ENCODE results near the gene RBMS3. TPM values are rescaled to one million over a fixed set of nuclear protein-coding genes. Genes with fewer than 3 reads are reported as not detected.

Gene RBMS3
- total and polyA plus RNA-seq, 2 donors (not counting 1 experiment from before 2014, with no cell fraction given): 26.9 to 68.4 TPM

- Histone ChIP-seq H4K20me1 (ENCODE audit: control insufficient read depth, extremely low read depth, insufficient read depth, low read length) (no peaks in the 10 kb centered on the region), H3K79me2 (ENCODE audit: control insufficient read depth, insufficient read depth, low read length) (no peaks in the 10 kb centered on the region), H3K4me2 (ENCODE audit: extremely low read depth, insufficient read depth, low read length) (no peak overlapping the region), H3K27ac (ENCODE audit: insufficient read depth, low read length) (no peak overlapping the region), H3K9me3 (ENCODE audit: control insufficient read depth, insufficient read depth, low read depth, low read length) (no peaks in the 10 kb centered on the region), H3K4me3 (replicated peaks in 1 of 4; ENCODE audit: control extremely low read depth in 1 of 4, insufficient read depth in 1 of 4, low read depth in 3 of 4, low read length in 4 of 4) (no peak overlapping the region), H2AFZ (ENCODE audit: low read length) (no peak overlapping the region), H3K27me3 (ENCODE audit: control insufficient read depth, insufficient read depth, low read length) (no peaks in the 10 kb centered on the region), H3K9ac (ENCODE audit: insufficient read depth, low read length) (no peak overlapping the region), H3K36me3 (ENCODE audit: control insufficient read depth, insufficient read depth, low read length) (no peaks in the 10 kb centered on the region), H3K4me1 (ENCODE audit: control insufficient read depth, extremely low read depth, insufficient read depth, low read length) (no peaks in the 10 kb centered on the region)
- no peak for DNase-seq (ENCODE audit: low read depth in 2 of 2)
- TF ChIP-seq CTCF (conservative IDR thresholded peaks at IDR 0.05 in 1 of 2, IDR thresholded peaks at IDR 0.05 in 1 of 2; ENCODE audit: low read depth in 1 of 2, low read length in 2 of 2) (no peak), EZH2 (IDR thresholded peaks at IDR 0.05; ENCODE audit: low read length, missing control alignments) (no peak)
Observed at GRCh38 chr3:29590461-29590860, 309.6 kb downstream of the RBMS3 start.

- Histone ChIP-seq H3K27ac (ENCODE audit: insufficient read depth, low read length) (no peak overlapping the region), H3K4me3 (replicated peaks in 1 of 4; ENCODE audit: control extremely low read depth in 1 of 4, insufficient read depth in 1 of 4, low read depth in 3 of 4, low read length in 4 of 4) (no peak overlapping the region), H3K36me3 (ENCODE audit: control insufficient read depth, insufficient read depth, low read length) (no peaks in the 10 kb centered on the region), H3K4me1 (ENCODE audit: control insufficient read depth, extremely low read depth, insufficient read depth, low read length) (no peaks in the 10 kb centered on the region), H3K9me3 (ENCODE audit: control insufficient read depth, insufficient read depth, low read depth, low read length) (no peaks in the 10 kb centered on the region), H3K4me2 (ENCODE audit: extremely low read depth, insufficient read depth, low read length) (no peak overlapping the region), H3K79me2 (ENCODE audit: control insufficient read depth, insufficient read depth, low read length) (no peaks in the 10 kb centered on the region), H3K27me3 (ENCODE audit: control insufficient read depth, insufficient read depth, low read length) (no peaks in the 10 kb centered on the region), H2AFZ (ENCODE audit: low read length) (no peak overlapping the region), H4K20me1 (ENCODE audit: control insufficient read depth, extremely low read depth, insufficient read depth, low read length) (no peaks in the 10 kb centered on the region), H3K9ac (ENCODE audit: insufficient read depth, low read length) (no peak overlapping the region)
- DNase-seq (ENCODE audit: low read depth in 2 of 2): no peak
- TF ChIP-seq EZH2 (IDR thresholded peaks at IDR 0.05; ENCODE audit: low read length, missing control alignments) (no peak), CTCF (conservative IDR thresholded peaks at IDR 0.05 in 1 of 2, IDR thresholded peaks at IDR 0.05 in 1 of 2; ENCODE audit: low read depth in 1 of 2, low read length in 2 of 2) (no peak)
Observed at GRCh38 chr3:29591579-29591978, 310.7 kb downstream of the RBMS3 start.

GRCh38 chr3:29593802-29594201 lies 312.9 kb downstream of the RBMS3 start:
- TF ChIP-seq CTCF (conservative IDR thresholded peaks at IDR 0.05 in 1 of 2, IDR thresholded peaks at IDR 0.05 in 1 of 2; ENCODE audit: low read depth in 1 of 2, low read length in 2 of 2) (no peak), EZH2 (IDR thresholded peaks at IDR 0.05; ENCODE audit: low read length, missing control alignments) (no peak)
- no peak for DNase-seq (ENCODE audit: low read depth in 2 of 2)
- no peaks in the 10 kb centered on the region for H3K79me2 ChIP-seq (ENCODE audit: control insufficient read depth, insufficient read depth, low read length)
- H3K4me2 ChIP-seq (ENCODE audit: extremely low read depth, insufficient read depth, low read length): no peak overlapping the region
- H3K4me3 ChIP-seq (replicated peaks in 1 of 4; ENCODE audit: control extremely low read depth in 1 of 4, insufficient read depth in 1 of 4, low read depth in 3 of 4, low read length in 4 of 4): no peak overlapping the region
- no peak overlapping the region for H3K9ac ChIP-seq (ENCODE audit: insufficient read depth, low read length)
- H2AFZ ChIP-seq (ENCODE audit: low read length): no peak overlapping the region
- no peaks in the 10 kb centered on the region for H3K36me3 ChIP-seq (ENCODE audit: control insufficient read depth, insufficient read depth, low read length)
- no peaks in the 10 kb centered on the region for H3K9me3 ChIP-seq (ENCODE audit: control insufficient read depth, insufficient read depth, low read depth, low read length)
- no peaks in the 10 kb centered on the region for H3K4me1 ChIP-seq (ENCODE audit: control insufficient read depth, extremely low read depth, insufficient read depth, low read length)
- H3K27me3 ChIP-seq (ENCODE audit: control insufficient read depth, insufficient read depth, low read length): no peaks in the 10 kb centered on the region
- no peak overlapping the region for H3K27ac ChIP-seq (ENCODE audit: insufficient read depth, low read length)
- no peaks in the 10 kb centered on the region for H4K20me1 ChIP-seq (ENCODE audit: control insufficient read depth, extremely low read depth, insufficient read depth, low read length)
